GM18858 (cell line): ENCODE results near the gene TJP2.

Experiments
- ATAC-seq: cut with Tn5 transposase; IDR thresholded peaks from one replicate; pipeline ENCODE4 v1.9.1; 2021; ENCODE audit not compliant: unreplicated experiment

The TJP2 gene

GRCh38 chr9:69190086-69190862, 16.2 kb downstream of the TJP2 start:
- ATAC-seq: peak; percentile 68

GRCh38 chr9:69190863-69191181, 16.7 kb downstream of the TJP2 start:
- no peak for ATAC-seq

GRCh38 chr9:69191231-69191630, 17.2 kb downstream of the TJP2 start:
- no peak for ATAC-seq

GRCh38 chr9:69192214-69192613, 18.1 kb downstream of the TJP2 start:
- ATAC-seq: no peak

GRCh38 chr9:69193685-69194032, 19.6 kb downstream of the TJP2 start:
- no peak for ATAC-seq

GRCh38 chr9:69194702-69195418, 20.8 kb downstream of the TJP2 start:
- ATAC-seq: no peak

- ATAC-seq: no peak
Measured at GRCh38 chr9:69195668-69196067, 21.6 kb downstream of the TJP2 start.

GRCh38 chr9:69197687-69198086, 23.6 kb downstream of the TJP2 start:
- ATAC-seq: no peak

GRCh38 chr9:69198521-69199220, 24.6 kb downstream of the TJP2 start:
- no peak for ATAC-seq

GRCh38 chr9:69199769-69200470, 25.8 kb downstream of the TJP2 start:
- ATAC-seq: no peak

- ATAC-seq: no peak
Measured at GRCh38 chr9:69202556-69202955, 28.5 kb downstream of the TJP2 start.

GRCh38 chr9:69204326-69204725, 30.2 kb downstream of the TJP2 start:
- ATAC-seq: no peak

- ATAC-seq: no peak
Measured at GRCh38 chr9:69204849-69205248, 30.8 kb downstream of the TJP2 start.

GRCh38 chr9:69206047-69206446, 32.0 kb downstream of the TJP2 start:
- no peak for ATAC-seq

GRCh38 chr9:69207503-69207902, 33.4 kb downstream of the TJP2 start:
- ATAC-seq: no peak

- ATAC-seq: no peak
Measured at GRCh38 chr9:69211424-69212036, 37.5 kb downstream of the TJP2 start.

- ATAC-seq: no peak
Measured at GRCh38 chr9:69213647-69214046, 39.6 kb downstream of the TJP2 start.

GRCh38 chr9:69214939-69215338, 40.9 kb downstream of the TJP2 start:
- ATAC-seq: no peak

GRCh38 chr9:69215774-69216485, 41.9 kb downstream of the TJP2 start:
- ATAC-seq: no peak

GRCh38 chr9:69218166-69218565, 44.1 kb downstream of the TJP2 start:
- ATAC-seq: no peak
